MM.1S (cell line): ENCODE measurements around the gene PTHLH.

ENCODE experiments used
- EZH2 ChIP-seq: fragments of 300-600 bp; sonication (generic); optimal IDR thresholded peaks from 2 replicates; pipeline ENCODE3; 2017; ENCODE audit warnings: low read depth, mild to moderate bottlenecking, antibody characterized with exemption, low read length, mixed read lengths
- EZH2phosphoT487 ChIP-seq: fragments of 300-600 bp; sonication (generic); IDR thresholded peaks from 2 replicates; pipeline ENCODE4 v1.6.1; 2018; ENCODE audit warnings: antibody characterized with exemption, low read length
- TF ChIP-seq, protein P1 (sequence below): fragments of 300-600 bp; sonication (generic); IDR thresholded peaks from 2 replicates; pipeline ENCODE4 v1.5.1; 2016; ENCODE audit warnings: antibody characterized with exemption, low read length, mixed read lengths

GRCh38 chr12:27965966-27966365, 6.6 kb downstream of the PTHLH start:
- TF ChIP-seq, protein P1, sequence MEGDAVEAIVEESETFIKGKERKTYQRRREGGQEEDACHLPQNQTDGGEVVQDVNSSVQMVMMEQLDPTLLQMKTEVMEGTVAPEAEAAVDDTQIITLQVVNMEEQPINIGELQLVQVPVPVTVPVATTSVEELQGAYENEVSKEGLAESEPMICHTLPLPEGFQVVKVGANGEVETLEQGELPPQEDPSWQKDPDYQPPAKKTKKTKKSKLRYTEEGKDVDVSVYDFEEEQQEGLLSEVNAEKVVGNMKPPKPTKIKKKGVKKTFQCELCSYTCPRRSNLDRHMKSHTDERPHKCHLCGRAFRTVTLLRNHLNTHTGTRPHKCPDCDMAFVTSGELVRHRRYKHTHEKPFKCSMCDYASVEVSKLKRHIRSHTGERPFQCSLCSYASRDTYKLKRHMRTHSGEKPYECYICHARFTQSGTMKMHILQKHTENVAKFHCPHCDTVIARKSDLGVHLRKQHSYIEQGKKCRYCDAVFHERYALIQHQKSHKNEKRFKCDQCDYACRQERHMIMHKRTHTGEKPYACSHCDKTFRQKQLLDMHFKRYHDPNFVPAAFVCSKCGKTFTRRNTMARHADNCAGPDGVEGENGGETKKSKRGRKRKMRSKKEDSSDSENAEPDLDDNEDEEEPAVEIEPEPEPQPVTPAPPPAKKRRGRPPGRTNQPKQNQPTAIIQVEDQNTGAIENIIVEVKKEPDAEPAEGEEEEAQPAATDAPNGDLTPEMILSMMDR, result no peak
- TF ChIP-seq EZH2 (no peak), EZH2phosphoT487 (no peak)
